ENCODE data around the gene UNC13B.
"Not testable (repeated sequence)": the region's sequence is repeated elsewhere in the genome, so short reads cannot be mapped to it uniquely, and the experiment has no call there.

The UNC13B gene
- total RNA-seq: 0.97 to 8.9 (median 5.5) reads per million in 4 experiments

GRCh38 chr9:35161713-35162604, at the start of gene UNC13B:
Gene UNC13B (plus strand): TSS chr9:35162009. CDS start chr9:35162284, 275 bp downstream.
- DNase-seq: peak; percentile 76

- no peak for DNase-seq
Measured at GRCh38 chr9:35112257-35113020, 49.4 kb upstream of the UNC13B start.

GRCh38 chr9:35114113-35114839, 47.5 kb upstream of the UNC13B start:
- peak; percentile 52 for DNase-seq

GRCh38 chr9:35114840-35115628, 46.8 kb upstream of the UNC13B start:
- DNase-seq: no peak

- DNase-seq: peak; percentile 90
Measured at GRCh38 chr9:35115680-35116538, 45.9 kb upstream of the UNC13B start, which contains the start of gene ATOSB. Gene ATOSB (minus strand): TSS chr9:35115862. CDS start chr9:35108274, 7,588 bp downstream.

- no peak for DNase-seq
Measured at GRCh38 chr9:35116539-35116897, 45.3 kb upstream of the UNC13B start.

GRCh38 chr9:35116898-35117551, 44.8 kb upstream of the UNC13B start:
- DNase-seq: peak; percentile 78

GRCh38 chr9:35134920-35135319, 26.9 kb upstream of the UNC13B start:
- DNase-seq: no peak

GRCh38 chr9:35135988-35136387, 25.8 kb upstream of the UNC13B start:
- DNase-seq: no peak

- no peak for DNase-seq
Measured at GRCh38 chr9:35136866-35137265, 24.9 kb upstream of the UNC13B start.

- no peak for DNase-seq
Measured at GRCh38 chr9:35140093-35140492, 21.7 kb upstream of the UNC13B start.

GRCh38 chr9:35142037-35142436, 19.8 kb upstream of the UNC13B start:
- no peak for DNase-seq

- not testable (repeated sequence) for DNase-seq
Measured at GRCh38 chr9:35147941-35148563, 13.8 kb upstream of the UNC13B start.

- DNase-seq: no peak
Measured at GRCh38 chr9:35152926-35153325, 8.9 kb upstream of the UNC13B start.

GRCh38 chr9:35156781-35157180, 5.0 kb upstream of the UNC13B start:
- no peak for DNase-seq

- not testable (repeated sequence) for DNase-seq
Measured at GRCh38 chr9:35157836-35158235, 4.0 kb upstream of the UNC13B start.

GRCh38 chr9:35158501-35159280, 3.1 kb upstream of the UNC13B start:
- DNase-seq: no peak

- DNase-seq: no peak
Measured at GRCh38 chr9:35162605-35163315, 951 bp downstream of the UNC13B start.

- DNase-seq: no peak
Measured at GRCh38 chr9:35163413-35163812, 1.6 kb downstream of the UNC13B start.
